ENCODE data around the gene B4GALNT4. TPM values are rescaled to one million over a fixed set of nuclear protein-coding genes. Genes with fewer than 3 reads are reported as not detected.

Gene B4GALNT4
- polyA plus RNA-seq, 2 of the 4 experiments (the other 2 are of a cell fraction) = 5.3 to 27.5 TPM

GRCh38 chr11:359181-359714 is 10.1 kb upstream of the B4GALNT4 start:
- Histone ChIP-seq H3K4me3 (no peak overlapping the region), H3K9me3 (peaks cover 16% of the 10 kb centered on the region; the same call in 2 of the 3 replicates), H3K27ac (no peak overlapping the region), H3K4me2 (no peak overlapping the region), H3K4me1 (peaks cover 12% of the 10 kb centered on the region)
- DNase-seq (ENCODE audit: low read depth in 1 of 2, low spot score in 1 of 2) (no peak), ATAC-seq (no peak), FAIRE-seq (no peak)
- CTCF ChIA-PET = interaction anchor here (0.6 to 9.4 kb wide), 3 partner anchors 54 to 89 kb away, joined by 4 to 75 read pairs (median 5); no protein-coding TSS in a partner anchor
- WGBS (ENCODE audit: missing lambda C conversion rate) = 39% methylated on average over 5 of the region's 5 CpGs
- POLR2A ChIA-PET = no interaction called here
- TF ChIP-seq E2F6 (IDR thresholded peaks at IDR 0.05; ENCODE audit: borderline replicate concordance, low read depth) (no peak), CBX2 (IDR thresholded peaks at IDR 0.05; ENCODE audit: borderline replicate concordance, low read depth) (no peak), RAD21 (conservative IDR thresholded peaks at IDR 0.05 in 1 of 2, IDR thresholded peaks at IDR 0.05 in 1 of 2) (no peak), HES2 (IDR thresholded peaks at IDR 0.05) (no peak)

- DNase-seq (ENCODE audit: low read depth in 1 of 2, low spot score in 1 of 2) (no peak), FAIRE-seq (no peak), ATAC-seq (no peak)
- 66% methylated on average over 17 of the region's 22 CpGs for WGBS (ENCODE audit: missing lambda C conversion rate)
- TF ChIP-seq JUN (IDR thresholded peaks at IDR 0.05) = no peak
- no peak for TF ChIP-seq KDM5A (IDR thresholded peaks at IDR 0.05)
- no peak for TF ChIP-seq RFX5 (IDR thresholded peaks at IDR 0.05)
- TF ChIP-seq ZFP36 (IDR thresholded peaks at IDR 0.05; ENCODE audit: borderline replicate concordance, partially characterized antibody) = no peak
- TF ChIP-seq PBX3 (IDR thresholded peaks at IDR 0.05) = no peak
- no peak for TF ChIP-seq MAFK (IDR thresholded peaks at IDR 0.05; ENCODE audit: partially characterized antibody)
- no peak for TF ChIP-seq EHMT2 (IDR thresholded peaks at IDR 0.05; ENCODE audit: low read depth)
- no peak for TF ChIP-seq CEBPB (IDR thresholded peaks at IDR 0.05)
- TF ChIP-seq CBX8 (IDR thresholded peaks at IDR 0.05) = no peak
- no peak for TF ChIP-seq HOXB5 (CRISPR knock-in tag; IDR thresholded peaks at IDR 0.05)
- TF ChIP-seq SREBF2 (IDR thresholded peaks at IDR 0.05) = no peak
- no peak for TF ChIP-seq HMGXB4 (CRISPR knock-in tag; IDR thresholded peaks at IDR 0.05; ENCODE audit: borderline replicate concordance)
- no peak for TF ChIP-seq RARB (CRISPR knock-in tag; IDR thresholded peaks at IDR 0.05)
- TF ChIP-seq FOSL2 (IDR thresholded peaks at IDR 0.05) = no peak
- TF ChIP-seq FOSL2 (CRISPR knock-in tag; IDR thresholded peaks at IDR 0.05) = no peak
- Histone ChIP-seq H3K9me3 (peaks cover 16% of the 10 kb centered on the region; the same call in 2 of the 3 replicates), H3K4me2 (no peak overlapping the region), H3K4me1 (peaks cover 2% of the 10 kb centered on the region), H3K27ac (no peak overlapping the region), H3K4me3 (no peak overlapping the region)
- ChIA-PET POLR2A (no interaction called here), CTCF (interaction anchor here (0.8 to 9.4 kb wide), 5 partner anchors 11 to 109 kb away, joined by 4 to 75 read pairs (median 10); partner anchors contain the start of gene PGGHG)
Observed at GRCh38 chr11:360326-361280, 8.7 kb upstream of the B4GALNT4 start.
